Lower leg skin (tissue), 3 donors: ENCODE results near the gene IQCH.

ENCODE experiments used
- POLR2A ChIP-seq, 2 donors: fragments of 450-650 bp; IDR thresholded peaks; one replicate each; pipeline ENCODE4 v1.6.1; 2016 to 2017; ENCODE audit warnings: antibody characterized with exemption in 2 of 2, mild to moderate bottlenecking in 1 of 2, moderate library complexity in 1 of 2
- TF ChIP-seq, protein P1 (sequence below), 3 donors: fragments of 450-650 bp; IDR thresholded peaks; one replicate each; pipeline ENCODE4 v1.5.1; 2016; ENCODE audit warnings: antibody characterized with exemption in 3 of 3, mild to moderate bottlenecking in 3 of 3, moderate library complexity in 2 of 3

DNA sequence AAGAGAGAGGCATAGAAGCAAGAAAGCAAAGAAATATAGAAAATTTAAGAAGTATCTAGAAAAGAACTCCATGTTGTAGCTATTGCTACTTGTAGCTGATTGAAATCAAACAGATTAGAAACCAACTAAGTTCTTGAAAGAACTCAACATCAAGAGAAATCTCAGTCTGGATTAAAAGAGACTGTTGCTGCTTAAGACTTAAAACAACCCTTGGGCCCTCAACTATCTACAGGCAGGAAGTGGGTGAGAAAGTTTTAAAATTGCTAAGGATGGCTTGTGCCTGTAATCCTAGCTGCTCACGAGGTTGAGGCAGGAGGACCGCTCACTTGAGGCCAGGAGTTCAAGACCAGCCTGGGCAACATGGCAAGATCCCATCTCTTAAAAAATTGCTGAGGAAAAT lies 227.1 kb downstream of the IQCH start:
- TF ChIP-seq, protein P1, sequence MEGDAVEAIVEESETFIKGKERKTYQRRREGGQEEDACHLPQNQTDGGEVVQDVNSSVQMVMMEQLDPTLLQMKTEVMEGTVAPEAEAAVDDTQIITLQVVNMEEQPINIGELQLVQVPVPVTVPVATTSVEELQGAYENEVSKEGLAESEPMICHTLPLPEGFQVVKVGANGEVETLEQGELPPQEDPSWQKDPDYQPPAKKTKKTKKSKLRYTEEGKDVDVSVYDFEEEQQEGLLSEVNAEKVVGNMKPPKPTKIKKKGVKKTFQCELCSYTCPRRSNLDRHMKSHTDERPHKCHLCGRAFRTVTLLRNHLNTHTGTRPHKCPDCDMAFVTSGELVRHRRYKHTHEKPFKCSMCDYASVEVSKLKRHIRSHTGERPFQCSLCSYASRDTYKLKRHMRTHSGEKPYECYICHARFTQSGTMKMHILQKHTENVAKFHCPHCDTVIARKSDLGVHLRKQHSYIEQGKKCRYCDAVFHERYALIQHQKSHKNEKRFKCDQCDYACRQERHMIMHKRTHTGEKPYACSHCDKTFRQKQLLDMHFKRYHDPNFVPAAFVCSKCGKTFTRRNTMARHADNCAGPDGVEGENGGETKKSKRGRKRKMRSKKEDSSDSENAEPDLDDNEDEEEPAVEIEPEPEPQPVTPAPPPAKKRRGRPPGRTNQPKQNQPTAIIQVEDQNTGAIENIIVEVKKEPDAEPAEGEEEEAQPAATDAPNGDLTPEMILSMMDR (IDR thresholded peaks at IDR 0.05): no peak
- TF ChIP-seq POLR2A (IDR thresholded peaks at IDR 0.05): no peak
